ENCODE data around the gene IGSF21.

Gene IGSF21

DNA sequence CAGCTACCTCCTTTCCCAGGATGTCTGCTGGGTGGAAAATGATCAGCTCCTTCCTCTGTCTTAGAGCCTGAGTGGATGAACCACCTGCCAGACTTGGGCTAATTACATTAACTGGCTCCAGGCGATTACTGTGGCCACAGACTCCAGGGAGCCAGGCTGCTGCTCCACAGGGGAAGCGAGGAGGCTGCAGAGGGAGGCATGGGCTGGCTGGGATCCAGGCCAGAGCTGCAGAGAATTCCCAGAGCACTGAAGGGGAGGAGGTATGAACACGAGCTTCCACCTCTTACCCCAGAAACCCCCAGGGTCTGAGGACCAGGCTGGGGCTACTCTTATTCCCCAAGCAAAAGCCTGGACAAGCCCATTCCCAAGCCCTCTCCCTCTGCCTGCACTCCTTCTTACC, 237.2 kb downstream of the IGSF21 start:
- no peaks in the 10 kb centered on the region for H3K4me1 ChIP-seq (ENCODE audit: control insufficient read depth, low read depth, low read length)
- H3K27me3 ChIP-seq (ENCODE audit: control insufficient read depth, insufficient read depth, low read length): no peaks in the 10 kb centered on the region
- H3K9me3 ChIP-seq (ENCODE audit: control insufficient read depth, low read depth, low read length): no peaks in the 10 kb centered on the region
- H3K9ac ChIP-seq (ENCODE audit: low read length): no peak overlapping the region
- H3K36me3 ChIP-seq (ENCODE audit: control insufficient read depth, low read depth, low read length): no peaks in the 10 kb centered on the region
- no peak overlapping the region for H3K4me3 ChIP-seq (ENCODE audit: low read length)
- no peak overlapping the region for H3K27ac ChIP-seq (ENCODE audit: low read length)

GRCh38 chr1:18347559-18347958, 240.0 kb downstream of the IGSF21 start:
- Histone ChIP-seq H3K4me3 (ENCODE audit: low read length) (no peak overlapping the region), H3K27ac (ENCODE audit: low read length) (no peak overlapping the region), H3K4me1 (ENCODE audit: control insufficient read depth, low read depth, low read length) (peaks cover 2% of the 10 kb centered on the region), H3K9me3 (ENCODE audit: control insufficient read depth, low read depth, low read length) (no peaks in the 10 kb centered on the region), H3K27me3 (ENCODE audit: control insufficient read depth, insufficient read depth, low read length) (no peaks in the 10 kb centered on the region), H3K36me3 (ENCODE audit: control insufficient read depth, low read depth, low read length) (no peaks in the 10 kb centered on the region), H3K9ac (ENCODE audit: low read length) (no peak overlapping the region)

GRCh38 chr1:18348354-18348753, 240.8 kb downstream of the IGSF21 start:
- Histone ChIP-seq H3K36me3 (ENCODE audit: control insufficient read depth, low read depth, low read length) (no peaks in the 10 kb centered on the region), H3K9me3 (ENCODE audit: control insufficient read depth, low read depth, low read length) (no peaks in the 10 kb centered on the region), H3K4me1 (ENCODE audit: control insufficient read depth, low read depth, low read length) (peaks cover 6% of the 10 kb centered on the region), H3K27me3 (ENCODE audit: control insufficient read depth, insufficient read depth, low read length) (no peaks in the 10 kb centered on the region), H3K4me3 (ENCODE audit: low read length) (no peak overlapping the region), H3K9ac (ENCODE audit: low read length) (no peak overlapping the region), H3K27ac (ENCODE audit: low read length) (no peak overlapping the region)

GRCh38 chr1:18350747-18351146, 243.1 kb downstream of the IGSF21 start:
- H3K27ac ChIP-seq (ENCODE audit: low read length): no peak overlapping the region
- no peaks in the 10 kb centered on the region for H3K27me3 ChIP-seq (ENCODE audit: control insufficient read depth, insufficient read depth, low read length)

GRCh38 chr1:18351735-18352134, 244.1 kb downstream of the IGSF21 start:
- Histone ChIP-seq H3K4me1 (ENCODE audit: control insufficient read depth, low read depth, low read length) (peaks cover 6% of the 10 kb centered on the region), H3K9ac (ENCODE audit: low read length) (no peak overlapping the region), H3K4me3 (ENCODE audit: low read length) (no peak overlapping the region), H3K27ac (ENCODE audit: low read length) (no peak overlapping the region), H3K36me3 (ENCODE audit: control insufficient read depth, low read depth, low read length) (no peaks in the 10 kb centered on the region), H3K27me3 (ENCODE audit: control insufficient read depth, insufficient read depth, low read length) (no peaks in the 10 kb centered on the region), H3K9me3 (ENCODE audit: control insufficient read depth, low read depth, low read length) (no peaks in the 10 kb centered on the region)

More at GRCh38 chr1:18350747-18351146, 243.1 kb downstream of the IGSF21 start:
- Histone ChIP-seq H3K4me1 (ENCODE audit: control insufficient read depth, low read depth, low read length) (peaks cover 6% of the 10 kb centered on the region), H3K36me3 (ENCODE audit: control insufficient read depth, low read depth, low read length) (no peaks in the 10 kb centered on the region), H3K9me3 (ENCODE audit: control insufficient read depth, low read depth, low read length) (no peaks in the 10 kb centered on the region), H3K4me3 (ENCODE audit: low read length) (no peak overlapping the region), H3K9ac (ENCODE audit: low read length) (no peak overlapping the region)

DNA sequence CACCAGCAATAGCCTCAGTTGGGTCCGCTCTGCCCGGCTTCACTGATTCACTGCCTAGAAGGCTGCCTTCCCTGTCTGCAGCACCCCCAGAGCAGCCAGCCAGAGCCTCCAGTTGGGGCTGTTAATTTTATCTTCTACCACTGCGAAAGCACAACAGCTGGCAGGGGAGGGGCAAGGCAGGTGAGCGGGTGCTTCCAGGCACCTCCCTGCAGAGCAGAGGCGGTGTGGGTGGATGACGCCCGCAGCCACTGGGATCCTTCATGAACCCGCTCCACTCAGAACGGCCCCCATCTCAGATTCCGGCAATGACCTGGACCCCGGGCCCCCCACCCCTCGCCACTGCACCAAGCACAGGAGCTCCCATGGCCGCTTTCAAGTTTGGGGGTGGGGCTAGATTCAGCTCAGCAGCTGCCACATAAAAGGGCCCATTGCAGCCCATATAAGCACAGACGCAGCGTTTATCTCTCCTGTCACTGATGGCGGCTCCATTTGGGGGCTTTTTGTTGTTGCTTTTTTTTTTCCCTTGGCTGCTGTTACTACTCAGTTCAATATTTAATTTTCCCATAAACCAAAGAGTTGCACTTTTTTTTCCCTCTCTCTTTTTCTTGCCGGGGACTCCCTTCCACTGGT, 245.2 kb downstream of the IGSF21 start:
- Histone ChIP-seq H3K36me3 (ENCODE audit: control insufficient read depth, low read depth, low read length) (no peaks in the 10 kb centered on the region), H3K27ac (ENCODE audit: low read length) (no peak overlapping the region), H3K4me3 (ENCODE audit: low read length) (no peak overlapping the region), H3K9me3 (ENCODE audit: control insufficient read depth, low read depth, low read length) (no peaks in the 10 kb centered on the region), H3K27me3 (ENCODE audit: control insufficient read depth, insufficient read depth, low read length) (no peaks in the 10 kb centered on the region), H3K9ac (ENCODE audit: low read length) (no peak overlapping the region), H3K4me1 (ENCODE audit: control insufficient read depth, low read depth, low read length) (peaks cover 6% of the 10 kb centered on the region)

DNA sequence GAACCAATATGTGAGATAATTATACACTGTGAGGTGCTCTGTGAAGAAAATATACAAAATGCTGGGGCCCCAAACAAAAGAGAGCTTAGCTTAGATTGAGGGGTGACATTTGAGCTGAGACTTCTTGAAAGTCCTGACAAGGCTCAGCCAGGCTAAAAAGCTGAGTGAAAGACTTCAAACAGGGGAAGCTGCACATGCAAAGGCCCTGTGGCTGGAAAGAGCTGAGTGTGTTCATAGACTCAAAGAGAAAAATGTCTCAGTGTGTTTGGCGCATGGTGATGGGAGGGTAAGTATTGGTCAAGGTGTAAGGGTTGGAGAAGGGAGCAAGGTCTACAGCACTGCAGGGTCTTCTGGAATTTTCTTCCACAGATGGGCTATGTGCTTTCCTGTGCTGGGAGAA, 245.9 kb downstream of the IGSF21 start:
- Histone ChIP-seq H3K27me3 (ENCODE audit: control insufficient read depth, insufficient read depth, low read length) (no peaks in the 10 kb centered on the region), H3K4me3 (ENCODE audit: low read length) (no peak overlapping the region), H3K9ac (ENCODE audit: low read length) (no peak overlapping the region), H3K4me1 (ENCODE audit: control insufficient read depth, low read depth, low read length) (peaks cover 6% of the 10 kb centered on the region), H3K9me3 (ENCODE audit: control insufficient read depth, low read depth, low read length) (no peaks in the 10 kb centered on the region), H3K36me3 (ENCODE audit: control insufficient read depth, low read depth, low read length) (no peaks in the 10 kb centered on the region), H3K27ac (ENCODE audit: low read length) (no peak overlapping the region)

DNA sequence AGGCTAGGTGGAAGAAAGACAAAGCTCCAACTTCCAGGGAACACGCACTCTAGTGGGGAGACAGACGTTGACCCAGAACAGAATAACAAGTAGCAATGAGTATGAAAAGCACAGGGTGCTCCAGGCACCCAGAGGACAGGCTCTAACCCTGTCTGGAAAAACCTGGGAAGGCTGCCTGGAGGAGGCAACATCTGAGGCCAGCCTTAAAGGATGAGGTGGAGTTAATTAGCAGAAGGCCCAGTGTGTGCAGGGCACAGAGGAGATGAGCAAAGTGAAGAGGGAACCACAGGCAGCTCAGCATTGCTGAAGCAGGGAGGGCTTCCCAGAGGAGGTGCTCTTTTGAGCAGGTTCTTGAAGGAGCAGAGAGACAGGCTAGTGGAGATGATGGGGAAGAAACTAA, 246.4 kb downstream of the IGSF21 start:
- Histone ChIP-seq H3K4me1 (ENCODE audit: control insufficient read depth, low read depth, low read length) (peaks cover 6% of the 10 kb centered on the region), H3K27me3 (ENCODE audit: control insufficient read depth, insufficient read depth, low read length) (no peaks in the 10 kb centered on the region), H3K9ac (ENCODE audit: low read length) (no peak overlapping the region), H3K27ac (ENCODE audit: low read length) (no peak overlapping the region), H3K4me3 (ENCODE audit: low read length) (no peak overlapping the region), H3K36me3 (ENCODE audit: control insufficient read depth, low read depth, low read length) (no peaks in the 10 kb centered on the region), H3K9me3 (ENCODE audit: control insufficient read depth, low read depth, low read length) (no peaks in the 10 kb centered on the region)

- H3K9ac ChIP-seq (ENCODE audit: low read length): no peak overlapping the region
- H3K9me3 ChIP-seq (ENCODE audit: control insufficient read depth, low read depth, low read length): no peaks in the 10 kb centered on the region
- H3K27ac ChIP-seq (ENCODE audit: low read length): no peak overlapping the region
- no peaks in the 10 kb centered on the region for H3K36me3 ChIP-seq (ENCODE audit: control insufficient read depth, low read depth, low read length)
- H3K4me3 ChIP-seq (ENCODE audit: low read length): no peak overlapping the region
- H3K4me1 ChIP-seq (ENCODE audit: control insufficient read depth, low read depth, low read length): peaks cover 6% of the 10 kb centered on the region
- H3K27me3 ChIP-seq (ENCODE audit: control insufficient read depth, insufficient read depth, low read length): no peaks in the 10 kb centered on the region
These were observed 247.0 kb downstream of the IGSF21 start for GRCh38 chr1:18354612-18355011.

DNA sequence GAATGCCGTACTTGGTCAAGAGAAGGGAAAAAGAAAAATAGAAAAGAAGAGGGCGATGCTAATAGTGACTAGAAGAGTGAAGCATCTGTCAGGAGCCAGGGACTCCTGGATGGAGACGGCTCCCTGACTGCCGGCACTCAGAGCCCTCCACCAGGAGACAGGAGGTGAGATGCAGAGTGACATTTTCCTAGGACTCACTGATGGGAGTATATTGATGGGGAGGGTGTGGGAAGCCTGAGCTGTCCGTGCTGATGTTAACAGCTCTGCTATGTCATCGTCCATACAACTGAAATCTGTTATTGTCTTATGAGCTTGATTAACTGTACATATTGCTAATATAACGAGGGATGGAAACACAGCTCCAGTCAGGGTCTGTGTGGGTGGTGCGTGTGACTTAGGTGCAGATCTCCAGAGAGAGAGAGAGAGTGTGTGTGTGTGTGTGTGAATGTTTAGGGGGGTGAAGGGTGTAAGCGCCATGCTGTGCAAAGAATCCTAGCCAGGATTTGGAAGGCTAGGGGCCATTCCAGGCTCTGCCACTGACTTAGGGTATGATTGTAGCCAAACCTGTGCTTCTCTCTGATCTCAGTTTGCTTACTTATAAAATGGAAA, 250.1 kb downstream of the IGSF21 start:
- no peaks in the 10 kb centered on the region for H3K36me3 ChIP-seq (ENCODE audit: control insufficient read depth, low read depth, low read length)
- no peaks in the 10 kb centered on the region for H3K9me3 ChIP-seq (ENCODE audit: control insufficient read depth, low read depth, low read length)
- no peak overlapping the region for H3K9ac ChIP-seq (ENCODE audit: low read length)
- H3K27me3 ChIP-seq (ENCODE audit: control insufficient read depth, insufficient read depth, low read length): no peaks in the 10 kb centered on the region
- H3K4me3 ChIP-seq (ENCODE audit: low read length): no peak overlapping the region
- H3K4me1 ChIP-seq (ENCODE audit: control insufficient read depth, low read depth, low read length): peaks cover 3% of the 10 kb centered on the region
- no peak overlapping the region for H3K27ac ChIP-seq (ENCODE audit: low read length)

DNA sequence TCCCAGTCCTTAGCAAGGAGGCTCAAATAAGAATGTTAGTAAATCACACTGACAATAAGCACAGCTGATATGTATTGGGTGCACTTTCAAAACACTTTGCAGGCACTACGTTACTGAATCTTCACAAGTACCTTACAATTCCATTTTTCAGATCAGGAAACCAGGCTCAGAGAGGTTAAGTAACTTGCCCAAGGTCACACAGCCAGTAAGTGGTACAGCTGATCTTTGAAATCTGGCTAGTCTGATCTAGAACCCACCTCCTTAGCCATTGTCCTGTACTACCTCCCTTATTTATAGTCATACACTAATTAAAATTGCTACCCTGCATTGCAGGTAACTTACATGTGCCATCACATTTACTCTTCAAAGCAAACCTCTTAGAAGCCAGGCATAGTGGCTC, 251.0 kb downstream of the IGSF21 start:
- H3K27me3 ChIP-seq (ENCODE audit: control insufficient read depth, insufficient read depth, low read length): no peaks in the 10 kb centered on the region
- H3K9me3 ChIP-seq (ENCODE audit: control insufficient read depth, low read depth, low read length): no peaks in the 10 kb centered on the region
- H3K27ac ChIP-seq (ENCODE audit: low read length): no peak overlapping the region
- H3K4me3 ChIP-seq (ENCODE audit: low read length): no peak overlapping the region
- no peaks in the 10 kb centered on the region for H3K4me1 ChIP-seq (ENCODE audit: control insufficient read depth, low read depth, low read length)
- H3K9ac ChIP-seq (ENCODE audit: low read length): no peak overlapping the region
- H3K36me3 ChIP-seq (ENCODE audit: control insufficient read depth, low read depth, low read length): no peaks in the 10 kb centered on the region

GRCh38 chr1:18360251-18360650, 252.7 kb downstream of the IGSF21 start:
- no peak overlapping the region for H3K4me3 ChIP-seq (ENCODE audit: low read length)
- no peak overlapping the region for H3K27ac ChIP-seq (ENCODE audit: low read length)
- no peaks in the 10 kb centered on the region for H3K27me3 ChIP-seq (ENCODE audit: control insufficient read depth, insufficient read depth, low read length)

More at GRCh38 chr1:18360251-18360650, 252.7 kb downstream of the IGSF21 start:
- Histone ChIP-seq H3K36me3 (ENCODE audit: control insufficient read depth, low read depth, low read length) (no peaks in the 10 kb centered on the region), H3K9me3 (ENCODE audit: control insufficient read depth, low read depth, low read length) (no peaks in the 10 kb centered on the region), H3K4me1 (ENCODE audit: control insufficient read depth, low read depth, low read length) (no peaks in the 10 kb centered on the region), H3K9ac (ENCODE audit: low read length) (no peak overlapping the region)

Data from iPS-18a (cell line).